OCI-LY7 (cell line): Measurements from ENCODE around the gene HERC6. TPM values are rescaled to one million over a fixed set of nuclear protein-coding genes. Genes with fewer than 3 reads are reported as not detected.
"Not testable (repeated sequence)": the region's sequence is repeated elsewhere in the genome, so short reads cannot be mapped to it uniquely, and the experiment has no call there.

Source experiments
- BruUV-seq: library from RNA; stranded (reverse); fragments of 400-500 nt; replicated peaks from 2 replicates; lab custom pipeline; 2021; lab: Mats Ljungman, UMichigan
- CTCF ChIA-PET: fragments of 300-600 bp; sonication (Branson Sonifier 250); formaldehyde crosslinking; loops from one replicate; lab custom pipeline; 2022; ENCODE audit warnings: antibody characterized with exemption; ENCODE audit not compliant: unreplicated experiment; lab: Charles Lee
- POLR2A ChIA-PET: fragments of 300-600 bp; sonication (Branson Sonifier 250); formaldehyde crosslinking; loops from one replicate; lab custom pipeline; 2022; ENCODE audit warnings: antibody characterized with exemption; lab: Charles Lee
- DNase-seq: peaks from one replicate; pipeline ENCODE4 v3.0.0-alpha.2; 2015; ENCODE audit warnings: low spot score
- H2AFZ ChIP-seq: fragments of 200-600 bp; sonication (generic), shearing (Covaris generic); 2 replicates; pipeline ENCODE4 v1.6.1; 2014; ENCODE audit warnings: mild to moderate bottlenecking, antibody characterized with exemption, low read length, moderate library complexity
- H3K27ac ChIP-seq: fragments of 200-600 bp; sonication (generic); 2 replicates; pipeline ENCODE4 v1.5.1; 2014; ENCODE audit warnings: mixed run types, low read depth, mild to moderate bottlenecking, moderate library complexity, low read length, inconsistent platforms; ENCODE audit not compliant: poor library complexity, severe bottlenecking
- H3K36me3 ChIP-seq: fragments of 200-600 bp; sonication (generic); 2 replicates; pipeline ENCODE4 v1.6.1; 2014; ENCODE audit warnings: mild to moderate bottlenecking, antibody characterized with exemption, low read length, moderate library complexity, mixed read lengths; ENCODE audit not compliant: insufficient read depth
- H3K4me1 ChIP-seq: fragments of 200-600 bp; sonication (generic); 2 replicates; pipeline ENCODE4 v1.5.1; 2014; ENCODE audit warnings: mild to moderate bottlenecking, low read length; ENCODE audit not compliant: insufficient read depth, poor library complexity, severe bottlenecking
- H3K4me2 ChIP-seq: fragments of 200-600 bp; sonication (generic); 2 replicates; pipeline ENCODE4 v1.6.1; 2014; ENCODE audit warnings: mild to moderate bottlenecking, low read length
- H3K4me3 ChIP-seq: fragments of 200-600 bp; sonication (generic); 2 replicates; pipeline ENCODE4 v1.5.1; 2014; ENCODE audit warnings: mild to moderate bottlenecking, low read depth, low read length; ENCODE audit not compliant: poor library complexity, severe bottlenecking
- H3K79me2 ChIP-seq: fragments of 200-600 bp; sonication (generic); 2 replicates; pipeline ENCODE4 v1.6.1; 2016; ENCODE audit warnings: low read depth, mild to moderate bottlenecking, low read length, moderate library complexity, mixed read lengths; ENCODE audit not compliant: insufficient read depth
- H3K9me2 ChIP-seq: fragments of 200-600 bp; sonication (generic); 2 replicates; pipeline ENCODE4 v1.6.1; 2016; ENCODE audit warnings: mild to moderate bottlenecking, low read length, mixed read lengths; ENCODE audit not compliant: insufficient read depth
- H3K9me3 ChIP-seq: fragments of 200-600 bp; sonication (generic); 2 replicates; pipeline ENCODE4 v1.6.1; 2014; ENCODE audit warnings: mild to moderate bottlenecking, mixed run types, low read length, mixed read lengths
- H4K20me1 ChIP-seq: fragments of 200-600 bp; sonication (generic); 2 replicates; pipeline ENCODE4 v1.6.1; 2014; ENCODE audit warnings: mild to moderate bottlenecking, antibody characterized with exemption, low read length, moderate library complexity, mixed read lengths; ENCODE audit not compliant: insufficient read depth
- EZH2phosphoT487 ChIP-seq: fragments of 200-600 bp; sonication (generic); IDR thresholded peaks from 2 replicates; pipeline ENCODE4 v1.6.1; 2018; ENCODE audit warnings: low read depth, borderline replicate concordance, mild to moderate bottlenecking, mixed run types, antibody characterized with exemption, low read length, moderate library complexity, mixed read lengths
- intact Hi-C: fragments of 100-400 bp; cut with micrococcal nuclease; formaldehyde crosslinking; loops from one replicate; pipeline ENCODE4 v1.10.0; 2022; ENCODE audit not compliant: unreplicated experiment
- total RNA-seq, 2 experiments: library from RNA; depleted of rRNA in 1 of 2; stranded (reverse); fragments of >200 nt in 1 of 2; shearing (Covaris generic) in 1 of 2; gene quantifications; 2 replicates each; pipeline ENCODE4 v1.2.3, GENCODE V29; 2014 to 2022
- TF ChIP-seq, protein P1 (sequence below): fragments of 200-600 bp; sonication (generic); conservative IDR thresholded peaks from 2 replicates; pipeline ENCODE4 v1.5.1; 2014; ENCODE audit warnings: mild to moderate bottlenecking, antibody characterized with exemption, low read length, moderate library complexity, mixed read lengths

The HERC6 gene
- total RNA-seq, 2 experiments from 2014 or later, result 0.09 to 0.51 TPM

DNA sequence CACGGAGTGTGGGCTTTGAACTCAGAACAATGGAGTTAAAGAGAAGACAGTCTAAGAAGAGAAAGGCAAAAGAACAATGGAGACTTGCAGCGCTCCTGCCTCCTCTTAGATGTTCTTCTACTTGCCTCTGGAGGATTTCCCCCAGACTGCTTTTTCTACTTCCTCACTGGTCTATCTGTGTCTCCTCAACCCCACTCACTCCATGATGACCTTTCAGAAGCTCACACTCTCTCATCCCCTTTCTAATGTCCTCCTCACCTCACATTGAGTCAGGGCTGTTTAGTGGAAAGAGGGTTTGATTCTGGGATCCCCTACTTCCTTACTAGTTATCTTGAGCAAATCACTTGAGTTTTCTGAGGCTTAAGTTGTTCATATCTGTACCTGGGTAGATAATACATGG is 12.2 kb upstream of the HERC6 start:
- no peaks in the 10 kb centered on the region for H3K36me3 ChIP-seq
- intact Hi-C loops, result no loop called here
- no peak overlapping the region for H3K4me3 ChIP-seq
- DNase-seq, result no peak
- H3K4me1 ChIP-seq, result no peaks in the 10 kb centered on the region
- no peak overlapping the region for H2AFZ ChIP-seq
- POLR2A ChIA-PET, result interaction anchor here (0.6 kb wide), 1 partner anchor 82 kb away, joined by 5 read pairs; no protein-coding TSS in a partner anchor
- CTCF ChIA-PET, result no interaction called here
- no peaks in the 10 kb centered on the region for H3K9me2 ChIP-seq
- BruUV-seq, result no TSS peak
- H4K20me1 ChIP-seq, result no peaks in the 10 kb centered on the region
- TF ChIP-seq, protein P1, sequence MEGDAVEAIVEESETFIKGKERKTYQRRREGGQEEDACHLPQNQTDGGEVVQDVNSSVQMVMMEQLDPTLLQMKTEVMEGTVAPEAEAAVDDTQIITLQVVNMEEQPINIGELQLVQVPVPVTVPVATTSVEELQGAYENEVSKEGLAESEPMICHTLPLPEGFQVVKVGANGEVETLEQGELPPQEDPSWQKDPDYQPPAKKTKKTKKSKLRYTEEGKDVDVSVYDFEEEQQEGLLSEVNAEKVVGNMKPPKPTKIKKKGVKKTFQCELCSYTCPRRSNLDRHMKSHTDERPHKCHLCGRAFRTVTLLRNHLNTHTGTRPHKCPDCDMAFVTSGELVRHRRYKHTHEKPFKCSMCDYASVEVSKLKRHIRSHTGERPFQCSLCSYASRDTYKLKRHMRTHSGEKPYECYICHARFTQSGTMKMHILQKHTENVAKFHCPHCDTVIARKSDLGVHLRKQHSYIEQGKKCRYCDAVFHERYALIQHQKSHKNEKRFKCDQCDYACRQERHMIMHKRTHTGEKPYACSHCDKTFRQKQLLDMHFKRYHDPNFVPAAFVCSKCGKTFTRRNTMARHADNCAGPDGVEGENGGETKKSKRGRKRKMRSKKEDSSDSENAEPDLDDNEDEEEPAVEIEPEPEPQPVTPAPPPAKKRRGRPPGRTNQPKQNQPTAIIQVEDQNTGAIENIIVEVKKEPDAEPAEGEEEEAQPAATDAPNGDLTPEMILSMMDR, result no peak
- TF ChIP-seq EZH2phosphoT487, result no peak
- H3K9me3 ChIP-seq, result no peaks in the 10 kb centered on the region; the same call in 1 of the 2 replicates
- no peaks in the 10 kb centered on the region for H3K79me2 ChIP-seq
- H3K4me2 ChIP-seq, result no peak overlapping the region
- no peak overlapping the region for H3K27ac ChIP-seq

DNA sequence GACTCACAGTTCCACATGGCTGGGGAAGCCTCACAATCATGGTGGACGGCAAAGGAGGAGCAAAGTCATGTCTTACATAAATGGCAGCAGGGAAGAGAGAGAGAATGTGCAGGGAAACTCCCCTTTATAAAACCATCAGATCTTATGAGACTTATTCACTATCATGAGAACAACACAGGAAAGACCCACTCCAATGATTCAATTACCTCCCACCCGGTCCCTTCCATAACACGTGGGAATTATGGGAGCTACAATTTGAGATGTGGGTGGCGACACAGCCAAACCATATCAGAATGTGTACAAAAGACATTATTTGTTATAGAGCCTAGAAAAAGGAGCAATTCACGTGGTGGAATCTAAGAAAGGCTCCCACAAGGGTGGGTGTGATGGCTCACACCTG is 10.8 kb upstream of the HERC6 start:
- H3K9me2 ChIP-seq, result no peaks in the 10 kb centered on the region
- no peaks in the 10 kb centered on the region for H3K36me3 ChIP-seq
- ChIA-PET CTCF (no interaction called here), POLR2A (no interaction called here)
- no peak overlapping the region for H2AFZ ChIP-seq
- no peak for DNase-seq
- H3K4me2 ChIP-seq, result no peak overlapping the region
- intact Hi-C loops, result no loop called here
- H3K79me2 ChIP-seq, result no peaks in the 10 kb centered on the region
- BruUV-seq, result no TSS peak
- no peaks in the 10 kb centered on the region for H4K20me1 ChIP-seq
- H3K4me1 ChIP-seq, result no peaks in the 10 kb centered on the region
- H3K4me3 ChIP-seq, result no peak overlapping the region
- TF ChIP-seq, protein P1, result no peak
- no peak for TF ChIP-seq EZH2phosphoT487
- H3K27ac ChIP-seq, result no peak overlapping the region
- no peaks in the 10 kb centered on the region; the same call in 1 of the 2 replicates for H3K9me3 ChIP-seq

DNA sequence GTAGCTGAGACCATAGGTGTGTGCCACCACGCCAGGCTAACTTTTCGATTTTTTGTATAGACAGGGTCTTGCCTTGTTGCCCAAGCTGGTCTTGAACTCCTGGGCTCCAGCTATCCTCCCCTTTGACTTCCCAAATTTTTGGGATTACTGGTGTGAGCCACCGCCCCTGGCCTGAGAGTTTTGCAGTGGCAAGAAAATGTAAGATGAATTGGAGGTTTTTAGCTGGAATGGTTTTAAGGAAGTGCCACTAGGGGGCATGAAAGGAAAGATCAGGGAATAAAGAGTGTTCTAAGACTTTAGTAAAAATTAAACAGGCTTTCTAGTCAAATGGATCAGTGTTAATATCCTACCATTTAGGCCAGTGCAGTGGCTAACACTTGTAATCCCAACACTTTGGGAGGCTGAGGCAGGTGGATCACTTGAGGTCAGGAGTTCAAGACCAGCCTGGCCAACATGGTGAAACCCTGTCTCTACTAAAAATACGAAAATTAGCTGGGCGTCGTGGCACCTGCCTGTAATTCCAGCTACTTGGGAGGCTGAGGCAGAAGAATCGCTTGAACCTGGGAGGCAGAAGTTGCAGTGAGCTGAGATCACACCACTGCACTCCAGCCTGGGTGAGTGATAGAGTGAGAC is 9.4 kb upstream of the HERC6 start:
- CTCF ChIA-PET, result not testable (repeated sequence)

More for the DNA sequence above, 9.4 kb upstream of the HERC6 start:
- H3K9me2 ChIP-seq, H3K4me3 ChIP-seq, H3K4me2 ChIP-seq, H3K36me3 ChIP-seq, H4K20me1 ChIP-seq, intact Hi-C loops, H3K9me3 ChIP-seq, H3K79me2 ChIP-seq, BruUV-seq, H3K27ac ChIP-seq, H2AFZ ChIP-seq, H3K4me1 ChIP-seq: not testable (repeated sequence)
- TF ChIP-seq, protein P1, result peak; percentile 72
- DNase-seq, result peak; percentile 30
- POLR2A ChIA-PET, result interaction anchor here (0.9 to 1.1 kb wide), 2 partner anchors 84 to 410 kb away, joined by 3 read pairs; no protein-coding TSS in a partner anchor
